Skeletal muscle satellite cell (primary cell): ENCODE results near the gene PLXNA1.

Experiments
- H3K27me3 ChIP-seq: 2 replicates; pipeline ENCODE4 v1.7.0; 2013; ENCODE audit warnings: low read length; ENCODE audit not compliant: control insufficient read depth, insufficient read depth
- H3K36me3 ChIP-seq: 2 replicates; pipeline ENCODE4 v1.7.0; 2013; ENCODE audit warnings: mild to moderate bottlenecking, control low read depth, low read length; ENCODE audit not compliant: insufficient read depth
- H3K4me1 ChIP-seq: 2 replicates; pipeline ENCODE4 v1.7.0; 2013; ENCODE audit warnings: low read length; ENCODE audit not compliant: control insufficient read depth, insufficient read depth
- H3K4me2 ChIP-seq: 2 replicates; pipeline ENCODE4 v1.7.0; 2013; ENCODE audit warnings: mild to moderate bottlenecking, low read length
- H3K4me3 ChIP-seq: 2 replicates; pipeline ENCODE4 v1.7.0; 2013; ENCODE audit warnings: low read length
- H3K9ac ChIP-seq: 2 replicates; pipeline ENCODE4 v1.7.0; 2013; ENCODE audit warnings: mild to moderate bottlenecking, low read depth, low read length, moderate library complexity
- H3K9me3 ChIP-seq: replicated peaks from 2 replicates; pipeline ENCODE4 v1.7.0; 2013; ENCODE audit warnings: mild to moderate bottlenecking, control low read depth, low read length

PLXNA1 gene

GRCh38 chr3:126944089-126944965 lies 38.6 kb upstream of the PLXNA1 start:
- H3K9ac ChIP-seq: no peak overlapping the region
- H3K4me2 ChIP-seq: no peak overlapping the region
- no peaks in the 10 kb centered on the region for H3K4me1 ChIP-seq
- H3K4me3 ChIP-seq: no peak overlapping the region
- H3K36me3 ChIP-seq: no peaks in the 10 kb centered on the region
- H3K27me3 ChIP-seq: no peaks in the 10 kb centered on the region
- H3K9me3 ChIP-seq: no peaks in the 10 kb centered on the region

DNA sequence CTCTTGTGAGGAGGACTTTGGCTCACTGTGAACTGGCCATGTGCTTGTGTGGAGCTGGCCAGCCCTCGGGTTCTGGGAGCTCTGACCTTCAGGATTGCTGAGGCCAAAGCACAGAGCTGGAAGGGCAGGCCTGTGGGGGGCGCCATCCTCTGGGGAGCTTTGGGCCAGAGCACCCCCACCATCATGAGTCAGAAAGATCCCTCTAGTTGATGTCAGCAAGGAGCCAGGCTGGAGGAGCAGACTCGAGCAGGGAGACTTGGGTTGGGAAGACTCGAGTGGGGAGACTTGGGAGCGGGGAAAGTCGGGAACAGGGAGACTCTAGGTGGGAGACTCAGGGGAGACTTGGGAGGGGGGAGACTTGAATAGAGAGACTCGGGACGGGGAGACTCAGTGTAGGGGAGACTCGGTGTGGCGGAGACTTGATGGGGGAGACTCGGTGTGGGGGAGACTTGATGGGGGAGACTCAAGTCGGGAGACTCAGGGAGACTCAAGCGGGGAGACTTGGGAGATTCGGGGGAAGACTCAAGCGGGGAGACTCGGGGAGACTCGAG lies 37.7 kb upstream of the PLXNA1 start:
- Histone ChIP-seq H3K4me2 (no peak overlapping the region), H3K27me3 (no peaks in the 10 kb centered on the region), H3K9ac (no peak overlapping the region), H3K36me3 (no peaks in the 10 kb centered on the region), H3K4me3 (no peak overlapping the region), H3K9me3 (no peaks in the 10 kb centered on the region), H3K4me1 (no peaks in the 10 kb centered on the region)

DNA sequence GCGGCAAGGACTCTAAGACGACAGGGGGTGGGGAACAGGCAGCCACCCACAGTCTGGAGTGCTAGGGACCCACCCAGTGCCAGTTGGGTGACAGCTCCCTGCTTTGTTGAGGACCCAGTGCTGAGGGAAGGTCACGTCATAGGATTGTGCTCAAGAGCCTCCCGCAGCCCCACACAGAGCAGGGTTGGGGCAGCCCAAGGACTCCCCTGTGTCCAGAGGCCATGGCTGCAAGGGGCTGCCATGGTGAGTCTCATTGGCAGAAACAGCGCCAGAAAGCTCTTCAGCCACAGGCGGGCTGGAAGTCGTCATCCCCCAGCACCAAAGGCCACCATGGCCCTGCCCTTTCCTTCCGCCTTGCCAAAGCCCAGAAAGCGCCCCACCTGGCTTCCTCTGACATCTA lies 37.0 kb upstream of the PLXNA1 start:
- Histone ChIP-seq H3K4me1 (no peaks in the 10 kb centered on the region), H3K9me3 (no peaks in the 10 kb centered on the region), H3K9ac (no peak overlapping the region), H3K4me3 (no peak overlapping the region), H3K4me2 (no peak overlapping the region), H3K27me3 (no peaks in the 10 kb centered on the region), H3K36me3 (no peaks in the 10 kb centered on the region)

DNA sequence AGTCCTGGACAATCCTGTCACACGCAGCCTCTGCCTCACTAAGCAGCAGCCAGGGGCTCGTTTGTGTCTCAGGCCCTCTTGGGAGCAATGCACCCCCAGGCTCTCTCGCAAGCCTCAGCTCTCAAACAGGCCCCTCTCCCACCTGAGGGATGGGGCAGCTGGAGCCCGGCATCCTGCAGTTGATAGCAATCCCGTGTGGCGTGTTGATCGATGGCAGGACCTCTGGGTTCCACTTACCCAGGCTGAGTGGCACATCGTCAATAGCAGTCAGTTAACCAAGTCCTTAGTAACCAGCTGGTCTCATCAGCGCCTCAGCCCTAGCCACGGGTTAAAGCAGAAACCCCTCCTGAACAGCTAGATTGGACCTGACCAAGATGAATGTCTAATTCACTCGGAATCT lies 36.5 kb upstream of the PLXNA1 start:
- no peaks in the 10 kb centered on the region for H3K4me1 ChIP-seq
- H3K4me3 ChIP-seq: no peak overlapping the region
- H3K9me3 ChIP-seq: no peaks in the 10 kb centered on the region
- no peak overlapping the region for H3K4me2 ChIP-seq
- H3K9ac ChIP-seq: no peak overlapping the region
- H3K36me3 ChIP-seq: no peaks in the 10 kb centered on the region
- H3K27me3 ChIP-seq: no peaks in the 10 kb centered on the region

GRCh38 chr3:126947429-126947828 lies 35.5 kb upstream of the PLXNA1 start:
- Histone ChIP-seq H3K27me3 (no peaks in the 10 kb centered on the region), H3K4me2 (no peak overlapping the region), H3K9me3 (no peaks in the 10 kb centered on the region), H3K36me3 (no peaks in the 10 kb centered on the region), H3K4me3 (no peak overlapping the region), H3K9ac (no peak overlapping the region), H3K4me1 (no peaks in the 10 kb centered on the region)

DNA sequence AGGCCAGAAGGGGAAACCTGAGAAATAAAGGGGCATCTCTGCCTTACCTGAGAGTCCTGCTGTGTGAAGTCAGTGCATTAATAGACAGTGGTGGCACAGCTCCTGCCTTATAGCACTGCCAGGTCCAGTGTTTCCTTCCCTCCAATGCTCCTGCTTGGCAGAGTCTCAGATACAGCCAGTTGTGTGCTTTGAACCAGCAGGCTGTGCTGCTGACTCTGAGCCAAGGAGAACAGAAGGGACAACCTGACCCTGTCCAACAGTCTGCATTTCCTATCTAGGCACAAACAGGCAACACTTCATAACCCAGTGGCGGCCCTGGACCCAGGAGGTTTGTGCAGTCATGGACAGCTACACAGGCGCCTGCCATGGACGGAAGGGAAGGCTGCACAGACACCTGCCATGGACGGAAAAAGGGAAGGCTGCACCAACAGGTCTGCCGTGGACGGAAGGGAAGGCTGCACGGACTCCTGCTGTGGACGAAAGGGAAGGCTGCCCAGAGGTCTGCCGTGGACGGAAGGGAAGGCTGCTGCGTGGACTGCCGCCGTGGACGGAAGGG lies 33.9 kb upstream of the PLXNA1 start:
- H3K4me2 ChIP-seq: no peak overlapping the region
- no peaks in the 10 kb centered on the region for H3K36me3 ChIP-seq
- H3K4me3 ChIP-seq: no peak overlapping the region
- H3K4me1 ChIP-seq: no peaks in the 10 kb centered on the region
- no peaks in the 10 kb centered on the region for H3K27me3 ChIP-seq
- no peaks in the 10 kb centered on the region for H3K9me3 ChIP-seq
- no peak overlapping the region for H3K9ac ChIP-seq

DNA sequence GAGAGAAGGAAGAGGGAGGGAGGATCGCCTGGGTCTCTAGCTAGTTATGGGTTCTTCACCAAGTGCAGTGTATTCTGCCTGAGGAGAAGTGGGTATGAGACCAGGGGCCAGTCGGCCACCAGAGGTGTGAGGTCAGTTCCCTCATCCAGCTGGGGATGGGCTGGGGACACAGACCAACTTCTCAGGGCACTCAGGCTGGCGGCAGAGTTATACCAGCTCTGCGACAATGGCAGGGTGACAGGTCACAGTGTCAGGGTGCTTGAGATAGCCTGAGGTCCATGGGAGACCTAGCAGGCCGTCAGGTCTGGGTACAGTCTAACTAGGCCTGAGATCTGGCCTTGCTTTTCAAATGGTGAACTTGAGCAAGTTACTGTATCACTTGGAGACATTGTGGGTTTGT lies 31.4 kb upstream of the PLXNA1 start:
- H3K27me3 ChIP-seq: no peaks in the 10 kb centered on the region
- no peaks in the 10 kb centered on the region for H3K9me3 ChIP-seq
- no peaks in the 10 kb centered on the region for H3K36me3 ChIP-seq
- H3K4me3 ChIP-seq: no peak overlapping the region
- no peak overlapping the region for H3K9ac ChIP-seq
- no peaks in the 10 kb centered on the region for H3K4me1 ChIP-seq
- H3K4me2 ChIP-seq: no peak overlapping the region

DNA sequence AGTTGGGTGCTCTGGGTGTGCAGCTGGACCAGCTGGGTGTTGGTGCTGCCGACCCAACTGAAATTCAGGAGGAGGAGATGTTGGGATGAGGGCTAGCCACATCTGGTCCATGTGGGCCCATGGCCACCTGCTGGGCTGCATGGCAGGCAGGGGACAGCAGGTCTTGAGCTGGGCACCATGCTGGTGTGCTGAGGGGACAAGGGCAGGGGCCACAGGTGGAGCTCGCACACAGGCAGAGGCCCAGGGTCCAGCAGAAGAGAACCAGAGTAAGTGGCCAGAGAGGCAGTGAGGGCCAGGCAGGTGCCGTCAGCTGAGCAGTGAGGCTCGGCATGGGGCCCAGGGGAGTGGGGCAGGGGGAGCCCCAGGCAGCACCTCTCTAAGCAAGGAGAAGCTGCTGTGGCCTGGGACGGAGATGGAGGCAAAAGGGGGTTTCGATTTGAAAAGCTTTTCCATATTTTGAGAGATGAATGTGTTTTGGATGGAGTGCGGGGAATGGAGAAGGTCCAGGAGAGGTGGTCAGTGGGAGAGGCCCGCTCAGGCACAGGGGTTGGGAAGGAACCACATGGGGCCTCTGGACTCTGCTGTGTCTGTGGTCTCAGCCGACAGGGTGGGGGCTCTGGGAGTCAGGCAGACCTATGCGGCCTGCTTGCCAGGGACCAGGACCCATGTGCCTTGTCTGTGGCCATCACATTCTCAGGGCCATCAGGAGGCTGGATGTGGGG lies 30.5 kb upstream of the PLXNA1 start:
- no peak overlapping the region for H3K4me3 ChIP-seq
- no peak overlapping the region for H3K4me2 ChIP-seq
- no peaks in the 10 kb centered on the region for H3K9me3 ChIP-seq
- no peak overlapping the region for H3K9ac ChIP-seq
- H3K4me1 ChIP-seq: no peaks in the 10 kb centered on the region
- no peaks in the 10 kb centered on the region for H3K36me3 ChIP-seq
- H3K27me3 ChIP-seq: no peaks in the 10 kb centered on the region

GRCh38 chr3:126952983-126953660 lies 29.8 kb upstream of the PLXNA1 start:
- Histone ChIP-seq H3K4me2 (no peak overlapping the region), H3K9me3 (no peaks in the 10 kb centered on the region), H3K27me3 (no peaks in the 10 kb centered on the region), H3K4me1 (no peaks in the 10 kb centered on the region), H3K9ac (no peak overlapping the region), H3K4me3 (no peak overlapping the region), H3K36me3 (no peaks in the 10 kb centered on the region)

- H3K4me1 ChIP-seq: no peaks in the 10 kb centered on the region
- H3K9ac ChIP-seq: no peak overlapping the region
- H3K4me3 ChIP-seq: no peak overlapping the region
- H3K36me3 ChIP-seq: no peaks in the 10 kb centered on the region
- no peak overlapping the region for H3K4me2 ChIP-seq
- no peaks in the 10 kb centered on the region for H3K27me3 ChIP-seq
- no peaks in the 10 kb centered on the region for H3K9me3 ChIP-seq
Measured at GRCh38 chr3:126954141-126954842, 28.6 kb upstream of the PLXNA1 start.
